Progenitor cell of endocrine pancreas (in vitro differentiated cells): ENCODE results near the gene CD8B. TPM values are rescaled to one million over a fixed set of nuclear protein-coding genes. Genes with fewer than 3 reads are reported as not detected.

Experiments
- DNase-seq: peaks from one replicate; pipeline ENCODE4 v3.0.0; 2021; ENCODE audit warnings: low spot score; ENCODE audit not compliant: unreplicated experiment
- H3K27ac Mint-ChIP-seq: 2 replicates; pipeline ENCODE4 v1.8.0; 2021; ENCODE audit warnings: mild to moderate bottlenecking, moderate library complexity, mixed read lengths
- H3K27me3 Mint-ChIP-seq: 2 replicates; pipeline ENCODE4 v1.8.0; 2021; ENCODE audit warnings: mixed read lengths
- H3K36me3 Mint-ChIP-seq: 2 replicates; pipeline ENCODE4 v1.8.0; 2022; ENCODE audit warnings: mixed read lengths; ENCODE audit not compliant: insufficient read depth
- H3K4me1 Mint-ChIP-seq: 2 replicates; pipeline ENCODE4 v1.8.0; 2021; ENCODE audit warnings: low read depth, mixed read lengths
- H3K4me3 Mint-ChIP-seq: 2 replicates; pipeline ENCODE4 v1.8.0; 2021; ENCODE audit warnings: low read depth, mild to moderate bottlenecking, moderate library complexity, mixed read lengths
- H3K9me3 Mint-ChIP-seq: 2 replicates; pipeline ENCODE4 v1.8.0; 2021; ENCODE audit warnings: low read depth, mixed read lengths
- CTCF ChIP-seq: fragments of 200-600 bp; sonication (generic); IDR thresholded peaks from one replicate; pipeline ENCODE4 v1.5.0; 2021; ENCODE audit warnings: antibody characterized with exemption, mild to moderate bottlenecking; ENCODE audit not compliant: unreplicated experiment
- total RNA-seq: library from RNA; stranded (reverse); gene quantifications from 2 replicates; pipeline ENCODE4 v1.2.1, GENCODE V29; 2021

The CD8B gene
- total RNA-seq, 1 donor from 2014 or later, result not detected

DNA sequence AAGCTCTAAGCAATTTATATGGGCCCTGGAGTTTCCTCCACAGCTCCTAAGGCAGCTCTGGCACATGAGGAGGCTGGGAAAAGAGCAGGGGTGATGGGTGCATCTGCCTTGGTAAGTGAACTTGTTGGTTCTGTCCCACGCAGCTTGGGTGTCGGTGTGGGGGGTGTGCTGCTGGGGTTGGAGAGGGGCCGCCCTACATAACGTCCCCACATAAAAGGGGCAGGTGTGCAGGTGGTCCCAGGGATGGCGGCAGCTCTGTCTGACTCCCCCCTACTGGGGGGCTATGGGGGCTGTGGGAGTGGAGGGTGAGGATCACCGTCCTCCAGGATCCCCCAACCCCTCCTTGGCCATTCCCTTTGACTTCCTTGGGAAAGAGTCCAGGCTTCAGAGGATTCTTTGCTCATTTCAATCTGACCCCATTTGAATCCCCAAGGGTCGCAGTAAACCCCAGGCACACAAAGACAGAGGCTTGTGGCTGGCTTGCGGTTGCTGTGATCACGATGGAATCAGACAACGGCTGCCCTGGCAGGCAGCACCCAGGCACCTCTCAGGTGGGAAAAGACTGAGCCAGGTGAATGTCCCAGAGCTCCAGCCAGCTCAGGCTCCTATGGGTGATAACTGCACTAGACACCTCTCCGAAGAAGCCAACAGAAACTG, 36.5 kb downstream of the CD8B start:
- Mint-ChIP-seq H3K9me3 (no peaks in the 10 kb centered on the region), H3K27ac (no peak overlapping the region), H3K27me3 (peaks cover 51% of the 10 kb centered on the region), H3K36me3 (no peaks in the 10 kb centered on the region), H3K4me1 (peaks cover 3% of the 10 kb centered on the region), H3K4me3 (no peak overlapping the region)
- DNase-seq, result no peak
- TF ChIP-seq CTCF, result no peak

DNA sequence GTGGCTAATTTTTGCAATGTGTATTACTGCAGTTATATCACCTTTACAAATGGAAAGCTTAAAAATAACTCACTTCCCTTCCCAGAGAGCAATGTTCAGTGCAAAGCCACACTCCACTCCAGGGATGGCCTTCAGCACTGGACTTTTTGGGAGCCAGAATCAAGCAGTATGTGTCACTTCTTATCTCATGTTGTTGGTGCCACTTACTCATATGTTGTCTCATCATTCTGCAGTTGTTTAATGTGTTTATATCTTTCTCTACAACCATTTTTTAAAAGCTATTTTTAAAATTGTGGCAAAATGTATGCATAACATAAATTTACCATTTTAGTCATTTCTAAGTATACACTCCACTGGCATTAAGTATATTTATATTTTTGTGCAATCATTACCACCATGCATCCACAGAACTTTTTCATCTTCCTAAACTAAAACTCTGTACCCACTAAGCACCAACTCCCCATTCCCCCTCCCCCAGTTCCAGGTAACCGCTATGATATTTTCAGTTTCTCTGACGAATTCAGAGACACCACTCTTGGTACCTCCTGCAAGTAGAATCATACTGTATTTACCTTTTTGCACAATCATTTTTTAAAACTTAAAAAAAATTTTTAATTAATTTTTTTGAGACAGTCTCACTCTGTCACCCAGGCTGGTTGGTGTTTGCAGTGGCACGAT, 38.9 kb downstream of the CD8B start:
- TF ChIP-seq CTCF, result no peak
- Mint-ChIP-seq H3K27me3 (peaks cover 64% of the 10 kb centered on the region), H3K27ac (no peak overlapping the region), H3K4me1 (peaks cover 3% of the 10 kb centered on the region), H3K36me3 (no peaks in the 10 kb centered on the region), H3K4me3 (no peak overlapping the region), H3K9me3 (no peaks in the 10 kb centered on the region)
- no peak for DNase-seq

- Mint-ChIP-seq H3K9me3 (no peaks in the 10 kb centered on the region), H3K4me3 (no peak overlapping the region), H3K27ac (no peak overlapping the region), H3K36me3 (no peaks in the 10 kb centered on the region), H3K27me3 (peaks cover 58% of the 10 kb centered on the region), H3K4me1 (peaks cover 3% of the 10 kb centered on the region)
- no peak for TF ChIP-seq CTCF
- DNase-seq, result no peak
These were observed 39.8 kb downstream of the CD8B start for GRCh38 chr2:86821842-86822241.

GRCh38 chr2:86821306-86821705, 40.4 kb downstream of the CD8B start:
- H3K27ac Mint-ChIP-seq, result no peak overlapping the region
- H3K4me1 Mint-ChIP-seq, result peaks cover 3% of the 10 kb centered on the region
- no peak overlapping the region for H3K4me3 Mint-ChIP-seq
- H3K27me3 Mint-ChIP-seq, result peaks cover 59% of the 10 kb centered on the region
- TF ChIP-seq CTCF, result no peak
- no peaks in the 10 kb centered on the region for H3K9me3 Mint-ChIP-seq
- DNase-seq, result no peak
- H3K36me3 Mint-ChIP-seq, result no peaks in the 10 kb centered on the region

- TF ChIP-seq CTCF, result no peak
- H3K27me3 Mint-ChIP-seq, result peaks cover 46% of the 10 kb centered on the region
- peaks cover 5% of the 10 kb centered on the region for H3K4me1 Mint-ChIP-seq
- H3K36me3 Mint-ChIP-seq, result no peaks in the 10 kb centered on the region
- no peak overlapping the region for H3K27ac Mint-ChIP-seq
- no peaks in the 10 kb centered on the region for H3K9me3 Mint-ChIP-seq
- DNase-seq, result no peak
- H3K4me3 Mint-ChIP-seq, result no peak overlapping the region
These were observed 42.7 kb downstream of the CD8B start for GRCh38 chr2:86818957-86819356.
